Duodenal mucosa (tissue), 2 donors: ENCODE data around the gene SLC25A22.
A peak's percentile ranks its signal among the peaks of the same experiment; 100 is the strongest.

Experiments used
- H3K27ac ChIP-seq: one replicate; pipeline ENCODE4 v1.7.0; 2013; ENCODE audit warnings: low read depth, low read length
- H3K27me3 ChIP-seq, 2 donors: one replicate each; pipeline ENCODE4 v1.7.0; 2013; ENCODE audit warnings: low read length in 2 of 2, control low read depth in 1 of 2; ENCODE audit not compliant: insufficient read depth in 2 of 2, control insufficient read depth in 1 of 2
- H3K36me3 ChIP-seq, 2 donors: one replicate each; pipeline ENCODE4 v1.7.0; 2013; ENCODE audit warnings: low read length in 2 of 2, control low read depth in 1 of 2; ENCODE audit not compliant: insufficient read depth in 2 of 2, control insufficient read depth in 1 of 2
- H3K4me1 ChIP-seq, 2 donors: one replicate each; pipeline ENCODE4 v1.7.0; 2013; ENCODE audit warnings: low read length in 2 of 2, control low read depth in 1 of 2; ENCODE audit not compliant: insufficient read depth in 2 of 2, control insufficient read depth in 1 of 2
- H3K4me3 ChIP-seq, 2 donors: one replicate each; pipeline ENCODE4 v1.7.0; 2013; ENCODE audit warnings: low read length in 2 of 2, low read depth in 1 of 2
- H3K9ac ChIP-seq, 2 donors: one replicate each; pipeline ENCODE4 v1.7.0; 2013; ENCODE audit warnings: low read length in 2 of 2, low read depth in 1 of 2
- H3K9me3 ChIP-seq, 2 donors: one replicate each; pipeline ENCODE4 v1.7.0; 2013; ENCODE audit warnings: low read length in 2 of 2, control low read depth in 1 of 2; ENCODE audit not compliant: control insufficient read depth in 1 of 2

The SLC25A22 gene

GRCh38 chr11:813072-813455, 15.0 kb upstream of the SLC25A22 start:
- H3K36me3 ChIP-seq = peaks cover 22 to 31% of the 10 kb centered on the region in 2 donors
- no peak overlapping the region for H3K27ac ChIP-seq

GRCh38 chr11:812390-812789, 14.3 kb upstream of the SLC25A22 start:
- no peak overlapping the region for H3K27ac ChIP-seq
- H3K4me3 ChIP-seq = no peak overlapping the region
- H3K9me3 ChIP-seq = no peaks in the 10 kb centered on the region
- H3K36me3 ChIP-seq = peaks cover 22 to 31% of the 10 kb centered on the region in 2 donors
- H3K4me1 ChIP-seq = peaks cover 19 to 32% of the 10 kb centered on the region in 2 donors
- no peak overlapping the region for H3K9ac ChIP-seq
- no peaks in the 10 kb centered on the region for H3K27me3 ChIP-seq

More at GRCh38 chr11:813072-813455, 15.0 kb upstream of the SLC25A22 start:
- Histone ChIP-seq H3K9me3 (no peaks in the 10 kb centered on the region), H3K9ac (no peak overlapping the region), H3K4me1 (peaks cover 19 to 28% of the 10 kb centered on the region in 2 donors), H3K4me3 (no peak overlapping the region), H3K27me3 (no peaks in the 10 kb centered on the region)

GRCh38 chr11:811446-812245, 13.6 kb upstream of the SLC25A22 start:
- Histone ChIP-seq H3K4me1 (peaks cover 19 to 32% of the 10 kb centered on the region in 2 donors), H3K4me3 (peak overlapping the region; percentile 78 to 94), H3K27me3 (no peaks in the 10 kb centered on the region), H3K9ac (peak overlapping the region; percentile 85 to 100), H3K27ac (no peak overlapping the region), H3K36me3 (peaks cover 22 to 31% of the 10 kb centered on the region in 2 donors), H3K9me3 (no peaks in the 10 kb centered on the region)

- H3K9me3 ChIP-seq = no peaks in the 10 kb centered on the region
- no peaks in the 10 kb centered on the region for H3K27me3 ChIP-seq
- peaks cover 19 to 35% of the 10 kb centered on the region in 2 donors for H3K4me1 ChIP-seq
- peaks cover 22 to 31% of the 10 kb centered on the region in 2 donors for H3K36me3 ChIP-seq
- peak overlapping the region; percentile 78 to 94 for H3K4me3 ChIP-seq
- H3K9ac ChIP-seq = peak overlapping the region; percentile 85 to 100
- H3K27ac ChIP-seq = peak overlapping the region; percentile 98
These were observed 12.0 kb upstream of the SLC25A22 start for GRCh38 chr11:810040-810567.

- Histone ChIP-seq H3K4me1 (peaks cover 23 to 38% of the 10 kb centered on the region in 2 donors), H3K9ac (peak within 1 kb of the TSS; percentile 85 to 100), H3K4me3 (peak within 1 kb of the TSS; percentile 78 to 94), H3K27ac (peak within 1 kb of the TSS; percentile 98), H3K27me3 (no peaks in the 10 kb centered on the region), H3K9me3 (no peaks in the 10 kb centered on the region), H3K36me3 (peaks cover 22 to 28% of the 10 kb centered on the region in 2 donors)
These were observed 11.4 kb upstream of the SLC25A22 start, which contains the start of gene RPLP2 for GRCh38 chr11:809287-810039. Gene RPLP2, plus strand, starts transcription at chr11:809967. Its CDS starts 268 bp downstream, at chr11:810235.

- Histone ChIP-seq H3K9ac (peak overlapping the region; percentile 85 to 100), H3K36me3 (peaks cover 22 to 27% of the 10 kb centered on the region in 2 donors), H3K9me3 (no peaks in the 10 kb centered on the region), H3K27ac (peak overlapping the region; percentile 98), H3K4me1 (peaks cover 31 to 46% of the 10 kb centered on the region in 2 donors), H3K27me3 (no peaks in the 10 kb centered on the region), H3K4me3 (peak overlapping the region; percentile 78 to 94)
These were observed 10.6 kb upstream of the SLC25A22 start for GRCh38 chr11:808427-809286.

- Histone ChIP-seq H3K9ac (peak overlapping the region; percentile 29 to 70), H3K4me3 (peak overlapping the region; percentile 64 to 80), H3K9me3 (no peaks in the 10 kb centered on the region), H3K4me1 (peaks cover 17 to 28% of the 10 kb centered on the region in 2 donors), H3K27me3 (no peaks in the 10 kb centered on the region), H3K36me3 (peaks cover 8 to 15% of the 10 kb centered on the region in 2 donors), H3K27ac (no peak overlapping the region)
These were observed 6.5 kb upstream of the SLC25A22 start for GRCh38 chr11:804599-804964.

GRCh38 chr11:803770-804598, 5.9 kb upstream of the SLC25A22 start:
- peaks cover 8 to 21% of the 10 kb centered on the region in 2 donors for H3K36me3 ChIP-seq
- peaks cover 17 to 27% of the 10 kb centered on the region in 2 donors for H3K4me1 ChIP-seq
- peak overlapping the region; percentile 29 to 70 for H3K9ac ChIP-seq
- no peak overlapping the region for H3K27ac ChIP-seq
- peak overlapping the region; percentile 64 to 80 for H3K4me3 ChIP-seq
- no peaks in the 10 kb centered on the region for H3K9me3 ChIP-seq
- H3K27me3 ChIP-seq = no peaks in the 10 kb centered on the region

- Histone ChIP-seq H3K4me1 (peaks cover 14 to 22% of the 10 kb centered on the region in 2 donors), H3K9ac (no peak overlapping the region)
These were observed 5.3 kb upstream of the SLC25A22 start for GRCh38 chr11:803467-803742.

More at GRCh38 chr11:803467-803742, 5.3 kb upstream of the SLC25A22 start:
- H3K9me3 ChIP-seq = no peaks in the 10 kb centered on the region
- H3K27me3 ChIP-seq = no peaks in the 10 kb centered on the region
- peaks cover 8 to 22% of the 10 kb centered on the region in 2 donors for H3K36me3 ChIP-seq
- no peak overlapping the region for H3K27ac ChIP-seq
- no peak overlapping the region for H3K4me3 ChIP-seq
